ENCODE results near the gene PITX1. TPM values are rescaled to one million over a fixed set of nuclear protein-coding genes. Genes with fewer than 3 reads are reported as not detected.

Gene PITX1
- polyA plus RNA-seq, 3 donors: not detected

DNA sequence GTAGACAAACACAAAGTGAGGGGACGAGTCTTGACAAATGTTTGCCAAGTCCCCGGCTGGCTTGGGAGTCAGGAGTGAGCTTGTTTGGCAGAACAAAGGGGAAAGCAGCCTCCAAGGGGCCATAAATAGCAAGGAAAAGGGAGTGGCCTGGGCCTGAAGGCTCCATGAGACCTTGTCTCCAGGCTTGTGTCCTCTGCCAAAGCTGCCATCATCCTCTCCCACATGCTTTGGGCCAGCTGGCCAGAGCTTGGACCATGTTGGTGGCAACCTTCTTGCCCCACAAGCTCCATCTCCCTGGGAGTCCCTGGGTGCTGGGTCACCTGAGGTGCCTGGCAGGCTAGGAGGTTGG lies 13.3 kb upstream of the PITX1 start:
- Histone ChIP-seq H3K4me2 (replicated peaks; ENCODE audit: extremely low read depth, low read length, poor library complexity, severe bottlenecking) (no peak overlapping the region), H2AFZ (ENCODE audit: insufficient read depth, low read depth, low read length, poor library complexity, severe bottlenecking) (no peak overlapping the region)
- no peak for DNase-seq

DNA sequence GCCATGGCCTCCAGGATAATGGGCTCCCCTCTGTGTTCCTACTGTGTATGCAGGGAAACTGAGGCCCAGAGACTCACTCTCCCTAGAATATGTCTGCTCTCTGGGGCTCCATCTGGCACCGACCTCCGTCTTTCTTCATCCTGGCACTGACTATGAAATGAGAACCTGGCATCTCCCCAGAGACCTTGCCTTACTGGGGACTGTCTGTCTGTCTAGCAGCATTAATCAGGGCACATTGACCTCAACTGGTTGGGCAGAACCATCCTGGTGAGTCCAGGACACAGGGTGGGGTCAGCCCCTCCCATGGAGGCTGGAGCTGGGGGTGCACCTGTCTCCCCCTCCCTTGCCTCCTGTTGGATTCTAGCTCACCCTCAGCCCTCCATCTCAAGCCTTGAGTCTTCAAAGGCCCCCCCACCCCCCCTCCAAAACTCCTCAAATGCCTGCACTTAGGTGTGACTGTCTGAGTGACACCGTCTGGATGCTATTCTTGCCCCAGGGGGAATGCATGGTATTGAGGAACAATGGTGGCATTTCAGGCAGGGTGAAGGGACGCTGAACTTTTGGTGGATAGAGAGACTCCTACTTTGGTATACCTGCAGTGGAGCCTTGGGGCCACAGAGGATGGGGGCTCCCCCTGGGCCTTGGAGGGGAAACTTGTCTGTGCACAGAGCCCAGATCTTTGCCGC lies 12.8 kb upstream of the PITX1 start:
- Histone ChIP-seq H4K20me1 (ENCODE audit: insufficient read depth, low read length) (no peaks in the 10 kb centered on the region), H3K4me2 (replicated peaks; ENCODE audit: extremely low read depth, low read length, poor library complexity, severe bottlenecking) (no peak overlapping the region), H3K9ac (ENCODE audit: insufficient read depth, low read length, poor library complexity, severe bottlenecking) (no peak overlapping the region), H3K27ac (ENCODE audit: low read depth in 1 of 2, low read length in 2 of 2) (no peak overlapping the region), H3K9me3 (replicated peaks in 1 of 2; ENCODE audit: control insufficient read depth in 1 of 2, insufficient read depth in 1 of 2, low read length in 2 of 2) (peaks cover 0 to 8% of the 10 kb centered on the region in 2 donors), H3K4me1 (ENCODE audit: control insufficient read depth in 1 of 2, insufficient read depth in 2 of 2, low read length in 2 of 2) (no peaks in the 10 kb centered on the region), H3K36me3 (replicated peaks in 1 of 2; ENCODE audit: control insufficient read depth in 1 of 2, insufficient read depth in 2 of 2, low read length in 2 of 2) (no peaks in the 10 kb centered on the region), H3K27me3 (ENCODE audit: control insufficient read depth in 2 of 2, insufficient read depth in 2 of 2, low read length in 2 of 2) (peaks cover 36 to 90% of the 10 kb centered on the region in 2 donors), H3K79me2 (ENCODE audit: insufficient read depth, low read length) (no peaks in the 10 kb centered on the region), H3K4me3 (replicated peaks in 1 of 3; ENCODE audit: low read depth in 2 of 3, low read length in 3 of 3) (no peak overlapping the region), H2AFZ (ENCODE audit: insufficient read depth, low read depth, low read length, poor library complexity, severe bottlenecking) (no peak overlapping the region)
- TF ChIP-seq, protein P1, sequence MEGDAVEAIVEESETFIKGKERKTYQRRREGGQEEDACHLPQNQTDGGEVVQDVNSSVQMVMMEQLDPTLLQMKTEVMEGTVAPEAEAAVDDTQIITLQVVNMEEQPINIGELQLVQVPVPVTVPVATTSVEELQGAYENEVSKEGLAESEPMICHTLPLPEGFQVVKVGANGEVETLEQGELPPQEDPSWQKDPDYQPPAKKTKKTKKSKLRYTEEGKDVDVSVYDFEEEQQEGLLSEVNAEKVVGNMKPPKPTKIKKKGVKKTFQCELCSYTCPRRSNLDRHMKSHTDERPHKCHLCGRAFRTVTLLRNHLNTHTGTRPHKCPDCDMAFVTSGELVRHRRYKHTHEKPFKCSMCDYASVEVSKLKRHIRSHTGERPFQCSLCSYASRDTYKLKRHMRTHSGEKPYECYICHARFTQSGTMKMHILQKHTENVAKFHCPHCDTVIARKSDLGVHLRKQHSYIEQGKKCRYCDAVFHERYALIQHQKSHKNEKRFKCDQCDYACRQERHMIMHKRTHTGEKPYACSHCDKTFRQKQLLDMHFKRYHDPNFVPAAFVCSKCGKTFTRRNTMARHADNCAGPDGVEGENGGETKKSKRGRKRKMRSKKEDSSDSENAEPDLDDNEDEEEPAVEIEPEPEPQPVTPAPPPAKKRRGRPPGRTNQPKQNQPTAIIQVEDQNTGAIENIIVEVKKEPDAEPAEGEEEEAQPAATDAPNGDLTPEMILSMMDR (IDR thresholded peaks at IDR 0.05): no peak
- Mint-ChIP-seq H3K27ac (no peak overlapping the region), H3K36me3 (no peaks in the 10 kb centered on the region), H3K4me3 (peak overlapping the region in 1 of 2 donors; percentile 61), H3K4me1 (no peaks in the 10 kb centered on the region), H3K27me3 (ENCODE audit: low read depth in 3 of 3) (peaks cover 62 to 97% (median 77%) of the 10 kb centered on the region in 3 donors), H3K9me3 (peaks cover 0 to 2% (median 0%) of the 10 kb centered on the region in 7 donors)
- intact Hi-C loops (cut with micrococcal nuclease): no loop called here
- WGBS (ENCODE audit: insufficient coverage): 75% methylated on average over 4 of the region's 5 CpGs
- DNase-seq: no peak

More for the DNA sequence above, 13.3 kb upstream of the PITX1 start:
- H3K79me2 ChIP-seq (ENCODE audit: insufficient read depth, low read length): no peaks in the 10 kb centered on the region
- Mint-ChIP-seq H3K9me3 (peaks cover 0 to 2% (median 0%) of the 10 kb centered on the region in 7 donors), H3K36me3 (no peaks in the 10 kb centered on the region), H3K27me3 (ENCODE audit: low read depth in 3 of 3) (peaks cover 62 to 97% (median 76%) of the 10 kb centered on the region in 3 donors), H3K27ac (no peak overlapping the region), H3K4me3 (peak overlapping the region in 1 of 2 donors; percentile 61), H3K4me1 (no peaks in the 10 kb centered on the region)
- peaks cover 32 to 90% of the 10 kb centered on the region in 2 donors for H3K27me3 ChIP-seq (ENCODE audit: control insufficient read depth in 2 of 2, insufficient read depth in 2 of 2, low read length in 2 of 2)
- 88% methylated on average over 2 of the region's 2 CpGs for WGBS (ENCODE audit: insufficient coverage)
- H4K20me1 ChIP-seq (ENCODE audit: insufficient read depth, low read length): no peaks in the 10 kb centered on the region
- peaks cover 0 to 11% of the 10 kb centered on the region in 2 donors for H3K9me3 ChIP-seq (replicated peaks in 1 of 2; ENCODE audit: control insufficient read depth in 1 of 2, insufficient read depth in 1 of 2, low read length in 2 of 2)
- no peaks in the 10 kb centered on the region for H3K36me3 ChIP-seq (replicated peaks in 1 of 2; ENCODE audit: control insufficient read depth in 1 of 2, insufficient read depth in 2 of 2, low read length in 2 of 2)
- H3K27ac ChIP-seq (ENCODE audit: low read depth in 1 of 2, low read length in 2 of 2): no peak overlapping the region
- TF ChIP-seq, protein P1 (IDR thresholded peaks at IDR 0.05): no peak
- intact Hi-C loops (cut with micrococcal nuclease): no loop called here
- H3K4me1 ChIP-seq (ENCODE audit: control insufficient read depth in 1 of 2, insufficient read depth in 2 of 2, low read length in 2 of 2): no peaks in the 10 kb centered on the region
- H3K4me3 ChIP-seq (replicated peaks in 1 of 3; ENCODE audit: low read depth in 2 of 3, low read length in 3 of 3): no peak overlapping the region
- no peak overlapping the region for H3K9ac ChIP-seq (ENCODE audit: insufficient read depth, low read length, poor library complexity, severe bottlenecking)
